GM21360 (cell line): ENCODE results near the gene ERVK3-1.
"Not testable (repeated sequence)": the region's sequence is repeated elsewhere in the genome, so short reads cannot be mapped to it uniquely, and the experiment has no call there.

Source experiments
- ATAC-seq: cut with Tn5 transposase; IDR thresholded peaks from one replicate; pipeline ENCODE4 v1.9.1; 2021; ENCODE audit warnings: mild to moderate bottlenecking, moderate library complexity; ENCODE audit not compliant: unreplicated experiment

The ERVK3-1 gene

GRCh38 chr19:58304255-58304654 is 922 bp upstream of the ERVK3-1 start:
- ATAC-seq: no peak

DNA sequence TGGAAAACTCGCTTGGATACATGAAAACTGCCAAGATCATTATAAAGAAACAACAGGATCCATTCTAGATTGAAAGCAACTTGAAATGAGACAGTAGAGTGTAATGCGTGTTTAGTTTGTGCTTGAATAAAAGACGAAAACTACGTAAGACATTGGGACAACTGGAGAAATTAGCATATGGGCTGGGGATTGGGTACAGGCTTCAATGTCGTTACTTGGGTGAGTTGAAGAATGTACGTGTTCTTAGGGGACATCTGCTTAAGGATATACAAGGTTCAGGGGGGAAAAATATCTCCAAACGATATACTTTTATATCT is 471 bp upstream of the ERVK3-1 start:
- peak; percentile 3 for ATAC-seq

- no peak for ATAC-seq
These were observed 751 bp downstream of the ERVK3-1 start for GRCh38 chr19:58305932-58306323.

- ATAC-seq: no peak
These were observed 2.6 kb downstream of the ERVK3-1 start for GRCh38 chr19:58307736-58308135.

- ATAC-seq: not testable (repeated sequence)
These were observed 5.5 kb downstream of the ERVK3-1 start for GRCh38 chr19:58310685-58311084.

- no peak for ATAC-seq
These were observed 6.2 kb downstream of the ERVK3-1 start for GRCh38 chr19:58311345-58311865.

DNA sequence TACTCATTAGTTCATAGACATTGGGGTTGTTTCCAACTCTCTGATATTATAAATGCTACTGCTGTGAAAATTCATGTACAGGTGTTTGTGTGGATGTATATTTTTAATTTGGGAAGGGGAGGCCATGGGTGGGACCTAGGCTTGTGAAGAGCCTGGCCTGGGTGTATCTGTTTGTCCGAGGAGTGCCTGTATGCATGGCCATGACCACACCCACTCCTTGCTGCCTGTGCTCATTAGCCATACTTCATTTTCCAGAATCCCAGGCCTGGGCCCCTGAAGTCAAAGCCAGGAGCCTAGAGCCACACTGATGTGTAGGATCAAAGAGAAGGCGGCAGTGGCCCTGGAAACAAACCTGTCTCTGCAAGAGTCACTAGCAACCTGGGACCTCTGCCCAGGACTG is 10.4 kb downstream of the ERVK3-1 start:
- no peak for ATAC-seq

GRCh38 chr19:58317476-58318072 is 12.4 kb downstream of the ERVK3-1 start:
- no peak for ATAC-seq

- ATAC-seq: no peak
These were observed 13.1 kb downstream of the ERVK3-1 start for GRCh38 chr19:58318297-58318696.

DNA sequence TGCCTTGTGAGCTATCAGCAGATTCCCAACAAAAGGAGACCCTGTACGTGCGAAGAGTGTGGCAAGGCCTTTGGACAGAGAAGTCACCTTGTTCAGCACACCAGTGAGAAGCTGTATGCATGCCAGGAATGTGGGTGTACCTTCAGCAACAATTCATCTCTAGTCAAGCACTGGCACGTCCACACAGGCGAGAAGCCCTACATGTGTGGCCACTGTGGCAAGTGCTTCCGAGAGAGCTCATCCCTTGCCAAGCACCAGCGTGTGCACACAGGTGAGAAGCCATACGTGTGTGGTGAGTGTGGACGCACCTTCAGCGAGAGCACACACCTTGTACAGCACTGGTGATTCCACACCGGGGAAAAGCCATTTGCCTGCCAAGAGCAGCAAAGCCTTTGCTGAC is 14.1 kb downstream of the ERVK3-1 start:
- no peak for ATAC-seq

- ATAC-seq: no peak
These were observed 20.3 kb downstream of the ERVK3-1 start for GRCh38 chr19:58325311-58326022.

DNA sequence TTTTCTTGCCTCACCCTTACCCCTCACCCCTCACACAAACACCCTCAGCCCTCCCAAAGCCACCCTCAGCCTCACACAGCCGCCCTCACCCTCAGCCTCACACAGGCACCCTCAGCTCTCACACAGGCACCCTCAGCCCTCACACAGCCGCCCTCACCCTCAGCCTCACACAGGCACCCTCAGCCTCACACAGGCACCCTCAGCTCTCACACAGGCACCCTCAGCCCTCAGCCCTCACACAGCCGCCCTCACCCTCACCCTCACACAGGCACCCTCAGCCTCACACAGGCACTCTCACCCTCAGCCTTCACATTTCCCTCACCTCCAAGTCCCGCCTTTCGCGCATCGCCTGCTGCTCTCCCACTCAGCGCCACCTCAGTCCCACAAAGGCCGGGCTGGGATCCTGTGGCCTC is 21.3 kb downstream of the ERVK3-1 start:
- no peak for ATAC-seq

DNA sequence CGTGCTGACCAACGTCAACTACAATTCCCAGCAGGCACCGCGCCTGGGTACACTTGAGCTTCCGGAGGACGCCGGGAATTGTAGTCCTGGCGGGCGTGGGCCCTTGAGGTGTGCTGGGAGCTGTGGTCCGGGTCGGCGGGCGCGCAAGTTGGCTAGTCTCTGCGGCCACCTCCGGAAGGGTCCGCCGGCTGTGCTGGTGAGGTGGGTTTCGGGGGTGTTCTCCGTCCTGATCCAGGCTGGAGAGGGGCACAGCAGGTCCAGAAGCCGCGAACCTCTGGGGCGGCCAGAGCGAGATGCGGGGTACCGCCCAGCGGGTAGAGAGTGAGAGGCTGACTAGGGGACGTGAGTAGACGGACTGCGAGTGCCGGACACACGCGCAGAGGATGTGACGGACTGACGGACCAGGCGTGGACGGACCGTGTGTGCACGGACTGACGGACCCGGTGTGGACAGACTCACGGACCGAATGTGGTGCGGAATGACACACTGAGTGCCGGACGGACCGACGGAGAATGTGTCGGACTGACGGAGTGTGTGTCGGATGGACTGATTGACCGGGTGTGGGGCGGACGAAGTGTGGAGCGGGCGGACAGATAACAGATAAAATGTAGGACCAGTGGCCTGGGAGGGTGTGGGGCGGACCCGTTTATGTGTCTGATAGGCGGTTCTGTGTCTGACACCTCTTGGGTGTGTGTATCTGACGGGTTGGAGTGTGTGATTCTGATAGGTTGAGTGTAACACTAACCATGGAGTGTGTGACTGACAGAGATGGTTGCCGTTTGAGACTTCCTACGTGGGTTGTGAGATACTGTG is 21.9 kb downstream of the ERVK3-1 start, which contains the start of gene ZSCAN22:
TSS of gene ZSCAN22 (plus strand) at position 81 of the 813 bp plus-strand sequence. CDS start 7,809 bp downstream, outside the sequence.
- ATAC-seq: peak; percentile 78

DNA sequence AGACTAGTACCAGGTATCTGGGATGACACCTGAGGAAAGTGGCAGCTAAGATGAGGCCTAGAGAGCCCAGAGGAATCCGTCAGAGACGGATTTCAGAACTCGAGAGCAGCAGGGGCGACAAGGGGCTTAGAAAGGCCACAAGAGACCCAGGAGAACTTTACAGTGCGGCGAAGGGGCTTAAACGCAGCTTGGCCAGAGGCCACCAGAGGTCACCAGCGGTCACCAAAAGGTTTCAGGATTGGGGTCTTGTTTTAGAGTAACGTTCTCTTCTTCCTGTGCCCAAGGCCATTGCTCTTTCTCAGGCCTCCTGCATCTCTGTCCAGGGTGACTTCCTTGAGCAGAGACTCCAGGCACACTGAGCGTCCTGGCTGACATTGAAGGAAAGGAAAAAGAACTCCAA is 23.8 kb downstream of the ERVK3-1 start:
- no peak for ATAC-seq

DNA sequence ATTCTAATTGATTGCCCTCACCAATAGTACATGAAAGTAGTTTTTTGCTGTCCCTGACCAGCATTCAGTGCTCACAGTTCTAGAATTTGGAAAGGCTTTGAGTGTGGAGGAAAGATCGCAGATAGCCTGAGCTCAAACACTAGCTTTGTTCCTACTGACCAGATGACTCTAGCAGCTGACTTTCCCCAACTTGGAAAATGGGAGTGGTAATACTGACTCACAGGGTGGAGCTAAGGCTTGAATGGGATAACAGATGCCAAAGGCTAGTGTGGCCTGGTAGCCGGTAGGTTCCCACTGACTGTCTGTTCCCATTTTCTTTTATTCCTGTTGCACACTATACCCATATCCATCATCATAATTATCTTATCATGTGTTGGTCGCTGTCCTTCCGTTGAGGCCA is 25.3 kb downstream of the ERVK3-1 start:
- no peak for ATAC-seq

GRCh38 chr19:58332697-58333096 is 27.5 kb downstream of the ERVK3-1 start:
- no peak for ATAC-seq

- no peak for ATAC-seq
These were observed 29.6 kb downstream of the ERVK3-1 start for GRCh38 chr19:58334691-58335249.

- ATAC-seq: no peak
These were observed 30.5 kb downstream of the ERVK3-1 start for GRCh38 chr19:58335630-58336029.

GRCh38 chr19:58336216-58336615 is 31.0 kb downstream of the ERVK3-1 start:
- ATAC-seq: no peak

- ATAC-seq: no peak
These were observed 31.6 kb downstream of the ERVK3-1 start for GRCh38 chr19:58336820-58337219.

DNA sequence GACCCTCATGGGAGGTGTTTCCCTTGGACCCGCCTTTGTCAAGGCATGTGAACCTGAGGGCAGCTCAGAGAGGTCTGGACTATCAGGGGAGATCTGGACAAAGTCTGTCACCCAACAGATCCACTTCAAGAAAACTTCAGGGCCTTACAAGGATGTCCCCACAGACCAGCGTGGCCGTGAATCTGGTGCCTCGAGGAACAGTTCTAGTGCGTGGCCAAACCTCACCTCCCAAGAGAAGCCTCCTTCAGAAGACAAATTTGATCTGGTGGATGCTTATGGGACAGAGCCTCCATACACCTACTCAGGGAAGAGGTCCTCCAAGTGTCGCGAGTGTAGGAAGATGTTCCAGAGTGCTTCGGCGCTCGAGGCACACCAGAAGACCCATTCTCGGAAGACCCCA is 33.2 kb downstream of the ERVK3-1 start:
- no peak for ATAC-seq
